Measurements from ENCODE around the gene SPAG16. TPM values are rescaled to one million over a fixed set of nuclear protein-coding genes. Genes with fewer than 3 reads are reported as not detected.

The SPAG16 gene
- total RNA-seq, 1 experiment from 2014 or later: 13.0 TPM

- in situ Hi-C loops (cut with HindIII; ENCODE audit: low pct_unique_long_range_greater_than_20kb, low sequenced_read_pairs) (no loop called here), intact Hi-C loops (cut with micrococcal nuclease; ENCODE audit: unreplicated experiment) (no loop called here)
- ChIA-PET POLR2A (no interaction called here), CTCF (no interaction called here)
- Histone ChIP-seq H3K27ac (ENCODE audit: low read length) (no peak overlapping the region), H3K9me3 (ENCODE audit: control insufficient read depth, insufficient read depth, low read depth, low read length) (no peaks in the 10 kb centered on the region; the same call in 1 of the 2 replicates), H3K36me3 (ENCODE audit: control insufficient read depth, insufficient read depth, low read length) (no peaks in the 10 kb centered on the region), H3K4me3 (ENCODE audit: low read depth in 2 of 2, low read length in 2 of 2) (no peak overlapping the region), H3K4me1 (ENCODE audit: control insufficient read depth, insufficient read depth, low read length) (no peaks in the 10 kb centered on the region), H3K27me3 (ENCODE audit: control insufficient read depth, insufficient read depth, low read length) (no peaks in the 10 kb centered on the region)
- TF ChIP-seq SIN3A (IDR thresholded peaks at IDR 0.05; ENCODE audit: borderline replicate concordance, insufficient read depth, low read depth, low read length) (no peak), CTCF (IDR thresholded peaks at IDR 0.05) (no peak), POLR2AphosphoS5 (IDR thresholded peaks at IDR 0.05; ENCODE audit: low read depth, low read length) (no peak), REST (IDR thresholded peaks at IDR 0.05; ENCODE audit: insufficient read depth in 1 of 2, low read depth in 2 of 2, low read length in 1 of 2) (no peak), TCF7L2 (IDR thresholded peaks at IDR 0.05; ENCODE audit: low read depth, low read length) (no peak)
- no TSS peak for BruUV-seq (replicated peaks)
- DNase-seq (ENCODE audit: low read depth, low spot score): no peak
- no peak for ATAC-seq
Observed at GRCh38 chr2:213958086-213958485, 673.8 kb downstream of the SPAG16 start.

- H3K36me3 ChIP-seq (ENCODE audit: control insufficient read depth, insufficient read depth, low read length): no peaks in the 10 kb centered on the region
- ATAC-seq (no peak), DNase-seq (ENCODE audit: low read depth, low spot score) (no peak)
- BruUV-seq (replicated peaks): no TSS peak
- H3K4me3 ChIP-seq (ENCODE audit: low read depth in 2 of 2, low read length in 2 of 2): no peak overlapping the region
- in situ Hi-C loops (cut with HindIII; ENCODE audit: low pct_unique_long_range_greater_than_20kb, low sequenced_read_pairs): no loop called here
- intact Hi-C loops (cut with micrococcal nuclease; ENCODE audit: unreplicated experiment): no loop called here
- H3K9me3 ChIP-seq (ENCODE audit: control insufficient read depth, insufficient read depth, low read depth, low read length): peaks cover 3% of the 10 kb centered on the region; the same call in 1 of the 2 replicates
- H3K27ac ChIP-seq (ENCODE audit: low read length): no peak overlapping the region
- CTCF ChIA-PET: no interaction called here
- no peaks in the 10 kb centered on the region for H3K4me1 ChIP-seq (ENCODE audit: control insufficient read depth, insufficient read depth, low read length)
- POLR2A ChIA-PET: no interaction called here
- TF ChIP-seq TCF7L2 (IDR thresholded peaks at IDR 0.05; ENCODE audit: low read depth, low read length) (no peak), POLR2AphosphoS5 (IDR thresholded peaks at IDR 0.05; ENCODE audit: low read depth, low read length) (no peak), REST (IDR thresholded peaks at IDR 0.05; ENCODE audit: insufficient read depth in 1 of 2, low read depth in 2 of 2, low read length in 1 of 2) (no peak), SIN3A (IDR thresholded peaks at IDR 0.05; ENCODE audit: borderline replicate concordance, insufficient read depth, low read depth, low read length) (no peak), CTCF (IDR thresholded peaks at IDR 0.05) (no peak)
- no peaks in the 10 kb centered on the region for H3K27me3 ChIP-seq (ENCODE audit: control insufficient read depth, insufficient read depth, low read length)
Observed at GRCh38 chr2:213959589-213959988, 675.3 kb downstream of the SPAG16 start.

All from Panc1 (cell line).